Stimulated activated CD4-positive, alpha-beta T cell treated with anti-CD3 and anti-CD28 coated beads, Interleukin-1b, Interleukin-23, amount 100 ng/mL, for 1 hour (primary cell): Measurements from ENCODE around the gene INAFM2.

ENCODE experiments used
- DNase-seq, 2 donors: peaks; one replicate each; pipeline ENCODE4 v3.0.0-alpha.2; 2020; ENCODE audit warnings: low read depth in 2 of 2

INAFM2 gene

DNA sequence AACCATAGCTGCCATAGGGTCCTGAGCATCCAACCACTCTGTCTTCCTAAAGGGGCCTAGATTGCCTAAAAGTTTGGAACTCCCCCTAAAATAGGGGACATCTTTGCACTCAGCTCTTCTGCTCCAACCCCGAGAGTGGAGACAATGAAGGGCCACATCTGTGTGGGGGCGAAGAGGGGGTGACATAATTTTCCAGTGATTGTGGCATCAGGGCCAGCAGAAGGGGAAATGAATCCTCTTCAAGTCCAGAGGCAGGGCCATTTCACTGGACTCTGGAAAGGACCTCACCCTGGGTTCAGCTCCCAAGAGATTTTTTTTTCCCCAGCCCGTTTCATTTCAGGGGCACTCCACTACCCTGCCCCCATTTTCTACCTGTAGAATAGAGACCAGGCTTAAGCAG is 36.0 kb upstream of the INAFM2 start:
- no peak for DNase-seq

DNA sequence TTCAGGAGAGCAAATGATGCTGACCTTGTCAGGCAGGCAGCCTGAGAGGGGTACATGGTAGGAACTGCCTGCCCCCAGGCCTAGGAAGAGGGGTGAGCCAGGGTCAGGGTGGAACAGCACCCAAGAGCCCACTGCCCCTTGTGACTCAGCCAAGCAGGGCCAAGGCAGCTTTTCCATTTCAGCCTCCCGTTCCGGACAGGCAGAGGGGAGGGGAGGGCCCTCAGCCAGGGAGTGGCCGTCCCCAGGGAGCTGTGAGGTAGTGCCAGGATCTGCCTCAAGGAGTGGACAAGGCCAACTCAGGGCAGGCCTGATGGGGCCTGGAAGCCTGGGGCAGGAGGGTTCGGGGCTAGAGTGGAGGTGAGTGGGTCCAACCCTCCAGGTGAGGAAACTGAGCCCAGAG is 35.5 kb upstream of the INAFM2 start:
- no peak for DNase-seq

DNA sequence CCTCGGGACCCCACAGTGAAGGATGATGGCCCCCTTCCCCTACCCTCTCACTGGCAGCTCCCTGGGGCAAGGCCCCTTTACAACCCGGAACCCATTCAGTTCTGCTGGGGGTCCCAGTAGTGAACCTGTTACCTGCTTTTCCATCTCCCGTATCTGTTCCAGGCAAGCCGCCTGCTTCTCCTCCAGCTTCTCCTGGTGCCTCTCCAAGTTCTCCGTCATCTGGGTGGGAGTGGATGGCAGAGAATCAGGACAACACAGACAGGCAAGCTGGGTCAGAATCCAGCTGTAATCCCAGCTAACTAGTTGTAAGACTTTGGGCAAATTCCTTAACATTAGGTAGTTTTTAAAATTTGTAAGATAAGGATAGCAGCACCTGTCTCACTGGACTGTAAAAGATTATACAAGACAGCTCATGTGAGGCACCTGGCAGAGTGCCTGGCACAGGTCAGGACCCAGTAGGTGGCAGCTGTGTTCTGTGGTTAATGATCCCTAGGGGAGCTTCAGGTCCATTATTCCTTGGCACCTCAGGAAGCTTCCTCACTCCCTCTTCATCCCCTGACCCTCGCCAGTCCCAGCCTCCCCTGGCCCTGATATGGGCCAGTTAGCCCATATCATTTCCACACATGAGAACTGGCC is 34.2 kb upstream of the INAFM2 start:
- DNase-seq = no peak

DNA sequence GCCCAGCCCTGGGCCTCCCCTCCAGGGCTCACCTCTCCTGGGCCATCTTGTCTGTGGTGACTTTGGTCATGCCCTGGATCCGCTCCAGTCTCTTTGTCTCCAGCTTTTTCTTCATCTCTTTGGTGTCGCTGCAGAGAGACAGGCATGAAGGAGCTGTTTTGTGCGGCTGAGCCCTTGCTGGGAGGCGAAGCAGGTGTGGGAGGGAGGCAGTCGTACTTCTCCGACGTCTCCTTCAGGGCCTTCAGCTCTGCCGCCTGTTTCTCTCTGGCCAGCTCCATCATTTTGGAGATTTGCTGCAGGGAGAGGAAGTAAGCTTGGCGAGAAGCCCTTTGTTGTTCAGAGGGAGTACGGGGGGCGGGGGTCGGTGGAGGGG is 33.0 kb upstream of the INAFM2 start:
- no peak for DNase-seq

GRCh38 chr15:40290918-40291574 is 32.4 kb upstream of the INAFM2 start:
- DNase-seq = no peak

GRCh38 chr15:40292246-40292645 is 31.2 kb upstream of the INAFM2 start:
- DNase-seq = no peak

DNA sequence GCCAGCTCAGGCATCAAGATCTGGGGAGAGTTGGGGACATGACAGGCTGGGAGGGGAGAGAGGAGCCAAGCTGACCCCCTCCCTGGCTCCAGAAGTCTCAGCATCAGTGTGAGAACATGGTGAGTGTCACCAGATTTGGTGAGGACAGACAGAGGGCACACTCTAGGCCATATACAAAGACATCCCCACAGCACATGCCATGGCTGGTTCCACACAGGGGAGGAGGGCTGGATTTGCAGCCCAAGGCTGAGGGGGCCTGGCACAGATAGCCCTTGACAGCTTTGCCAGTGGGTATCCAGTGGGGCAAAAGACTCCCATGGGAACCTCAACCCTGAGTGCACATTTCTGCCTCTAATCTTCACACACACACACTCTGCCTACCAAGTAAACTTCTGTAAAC is 30.5 kb upstream of the INAFM2 start:
- DNase-seq = no peak

DNA sequence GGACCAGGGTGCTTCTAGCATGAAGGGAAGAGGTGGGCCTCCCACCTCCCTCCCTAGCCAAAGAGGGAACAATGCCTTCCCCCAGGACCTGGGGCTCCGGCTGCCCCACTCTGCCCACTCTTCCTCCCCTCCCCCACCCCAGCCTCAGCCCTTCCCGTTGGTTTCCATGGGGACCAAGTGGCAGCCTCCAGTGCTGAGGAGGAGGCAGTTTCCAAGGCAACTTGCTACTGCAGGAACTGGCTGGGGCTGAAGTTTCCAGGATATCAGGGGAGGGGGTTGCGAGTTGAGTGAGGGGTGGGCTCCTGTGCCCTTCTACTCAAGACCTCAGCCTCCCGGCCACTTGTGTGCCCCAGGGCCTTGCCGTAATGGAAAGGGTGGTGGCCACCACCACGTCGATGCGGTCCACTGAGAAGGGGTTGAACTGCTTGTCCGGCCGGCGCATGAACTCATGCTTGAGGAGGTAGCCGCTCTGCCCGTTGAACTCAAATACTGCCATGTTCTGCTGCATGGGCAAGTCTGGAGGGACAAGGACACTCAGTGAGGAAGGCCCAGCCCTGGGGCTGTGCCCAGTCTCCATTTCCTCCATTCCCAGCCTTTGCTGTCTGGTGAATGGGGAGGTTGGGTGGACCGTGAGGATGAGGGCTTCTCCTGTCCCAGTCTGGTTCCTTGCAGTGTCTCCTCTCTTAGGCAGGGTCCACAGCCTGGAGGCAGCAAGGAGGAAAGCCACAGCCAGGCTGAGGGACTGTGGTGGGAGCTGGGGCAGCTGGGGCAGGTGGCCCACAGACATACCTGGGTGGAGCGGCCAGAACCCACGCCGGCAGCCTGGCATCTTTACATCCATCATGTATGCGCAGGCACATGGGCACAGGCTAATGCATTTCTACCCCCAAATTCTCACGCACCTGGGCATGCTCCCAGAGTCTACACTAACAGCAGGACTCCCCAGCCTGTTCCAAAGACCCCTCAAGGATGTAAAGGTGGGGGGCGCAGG is 29.3 kb upstream of the INAFM2 start:
- DNase-seq = no peak

DNA sequence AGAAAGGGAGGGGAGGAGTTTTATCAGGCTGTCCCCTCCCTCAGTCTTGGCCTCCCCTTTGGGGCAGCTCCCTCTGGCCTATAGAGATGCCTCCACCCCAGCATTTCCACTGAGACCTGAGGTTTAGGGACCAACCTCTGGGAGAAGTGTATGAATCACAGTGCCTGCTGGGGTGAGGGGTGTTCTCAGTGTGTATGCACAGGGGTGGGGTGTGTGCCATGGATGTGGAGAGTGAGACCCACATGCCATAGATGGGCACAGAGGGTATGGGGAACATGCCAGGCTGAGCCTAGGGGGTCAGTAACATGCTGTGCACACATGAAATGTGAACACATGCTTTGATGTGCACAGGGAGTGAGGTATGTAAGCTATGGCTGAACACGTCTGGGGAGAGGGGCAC is 28.2 kb upstream of the INAFM2 start:
- DNase-seq = no peak

- no peak for DNase-seq
Measured at GRCh38 chr15:40295877-40296560, 27.5 kb upstream of the INAFM2 start.

DNA sequence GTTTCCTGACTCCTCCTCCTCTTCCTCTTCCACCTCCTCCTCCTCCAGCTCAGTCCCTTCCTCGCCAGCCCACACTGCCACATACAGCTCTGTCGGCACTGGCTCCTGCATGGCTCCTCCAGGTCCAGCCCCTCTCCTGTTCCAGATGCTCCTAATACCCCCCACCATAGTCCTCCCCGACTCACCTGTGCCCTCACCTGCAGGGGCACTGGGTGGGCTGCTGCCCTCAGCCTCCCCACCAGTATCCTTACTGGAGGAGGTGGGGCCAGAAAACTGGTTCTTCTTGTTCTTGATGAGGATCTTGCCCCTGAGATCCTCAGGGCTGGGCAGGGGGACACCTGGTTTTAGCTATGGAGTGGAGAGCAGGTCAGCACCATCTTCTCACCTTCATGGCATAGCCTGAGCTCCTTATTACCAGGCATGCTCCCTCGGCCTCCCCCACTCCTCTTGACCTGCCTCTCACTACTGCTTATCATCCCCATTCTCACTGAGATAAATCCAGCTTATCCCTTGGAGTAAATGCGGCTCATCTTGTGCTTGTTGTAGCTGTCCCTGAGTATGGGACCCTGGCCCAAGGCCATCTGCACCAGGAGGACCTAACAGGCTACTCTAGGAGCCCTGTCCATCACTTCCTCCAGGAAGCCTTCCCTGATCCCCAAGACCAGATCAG is 26.8 kb upstream of the INAFM2 start:
- no peak for DNase-seq

- DNase-seq = no peak
Measured at GRCh38 chr15:40297356-40297755, 26.1 kb upstream of the INAFM2 start.

- no peak for DNase-seq
Measured at GRCh38 chr15:40298216-40298935, 25.1 kb upstream of the INAFM2 start.

DNA sequence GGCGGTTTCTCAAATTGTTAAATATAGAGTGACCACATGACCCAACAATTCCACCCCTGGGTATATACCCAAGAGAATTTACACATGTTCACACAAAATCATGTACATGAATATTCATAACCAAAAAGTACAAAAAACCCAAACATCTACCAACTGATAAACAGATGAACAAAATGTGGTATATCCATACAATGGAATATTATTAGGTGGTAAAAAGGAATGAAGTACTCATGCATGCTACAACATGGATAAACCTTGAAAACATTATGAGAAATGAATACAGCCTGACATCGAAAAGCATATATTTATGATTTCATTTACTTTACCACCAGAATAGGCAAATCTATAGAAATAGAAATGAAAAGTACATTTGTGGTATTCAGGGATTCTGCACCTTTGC is 23.1 kb upstream of the INAFM2 start:
- DNase-seq = no peak

- DNase-seq = no peak
Measured at GRCh38 chr15:40300771-40301170, 22.7 kb upstream of the INAFM2 start.

DNA sequence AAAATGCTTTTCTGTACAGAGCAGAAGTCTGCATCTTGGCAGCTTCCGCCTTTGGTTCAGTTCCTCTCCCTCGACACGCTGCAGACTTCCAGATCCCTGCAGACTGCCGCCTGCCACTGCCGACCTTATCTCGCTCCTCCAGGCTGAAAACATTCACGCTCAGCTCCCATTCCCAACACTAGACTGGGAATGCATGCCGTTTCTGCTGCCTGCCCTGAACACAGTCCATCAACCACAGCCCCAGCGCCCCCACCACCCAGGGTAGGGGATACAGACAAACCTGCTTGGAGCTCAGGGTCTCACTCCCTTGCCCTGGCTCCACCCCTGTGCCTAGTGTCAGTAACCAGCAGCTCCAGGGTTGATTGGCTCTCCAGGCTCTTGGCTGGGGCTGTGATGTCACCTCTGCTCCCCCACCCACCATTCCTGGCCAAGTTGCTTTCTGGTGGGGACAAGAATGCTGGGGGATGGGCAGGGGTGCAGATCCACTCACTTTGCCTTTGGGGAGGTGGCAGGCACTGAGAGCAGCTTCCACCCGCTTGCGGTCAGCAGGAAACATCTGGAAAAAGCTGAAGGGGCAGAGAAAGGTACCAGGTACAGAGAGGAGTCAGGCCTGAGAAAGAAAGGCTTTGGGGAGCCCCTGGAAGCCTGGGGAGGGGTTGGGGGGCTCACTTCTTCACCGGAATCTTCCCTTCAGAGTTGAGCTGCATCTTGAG is 21.9 kb upstream of the INAFM2 start:
- no peak for DNase-seq

DNA sequence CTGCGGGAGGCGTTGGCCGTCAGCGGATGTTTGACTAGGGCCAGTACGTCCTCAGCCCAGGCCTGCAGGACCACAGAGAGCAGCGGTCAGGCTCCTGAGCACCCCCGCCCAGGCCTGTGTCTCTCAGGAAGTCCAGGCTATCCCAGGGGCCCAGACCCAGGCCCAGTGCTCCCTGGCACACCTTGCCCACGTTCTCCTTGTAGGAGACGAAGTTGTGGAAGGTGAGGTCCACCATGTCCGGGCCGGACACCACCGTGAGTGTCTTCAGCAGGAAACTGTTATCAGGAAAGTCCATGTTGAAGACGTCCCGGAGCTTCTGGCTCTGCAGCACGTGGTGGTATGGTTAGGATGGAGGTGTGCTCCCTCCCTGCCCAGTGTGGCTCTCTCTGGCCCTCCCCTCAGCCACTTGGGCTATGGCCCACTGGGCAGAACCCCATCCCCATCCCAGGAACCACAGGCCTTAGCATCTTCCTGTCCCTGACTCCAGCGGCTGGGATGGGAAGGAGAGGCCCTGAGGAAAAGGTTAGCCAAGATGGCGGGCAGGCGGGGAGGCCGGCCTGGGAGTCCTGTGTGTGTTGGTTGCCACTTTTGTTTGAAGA is 21.1 kb upstream of the INAFM2 start:
- DNase-seq = no peak

- no peak for DNase-seq
Measured at GRCh38 chr15:40302981-40303380, 20.5 kb upstream of the INAFM2 start.

- no peak for DNase-seq
Measured at GRCh38 chr15:40303576-40303975, 19.9 kb upstream of the INAFM2 start.

DNA sequence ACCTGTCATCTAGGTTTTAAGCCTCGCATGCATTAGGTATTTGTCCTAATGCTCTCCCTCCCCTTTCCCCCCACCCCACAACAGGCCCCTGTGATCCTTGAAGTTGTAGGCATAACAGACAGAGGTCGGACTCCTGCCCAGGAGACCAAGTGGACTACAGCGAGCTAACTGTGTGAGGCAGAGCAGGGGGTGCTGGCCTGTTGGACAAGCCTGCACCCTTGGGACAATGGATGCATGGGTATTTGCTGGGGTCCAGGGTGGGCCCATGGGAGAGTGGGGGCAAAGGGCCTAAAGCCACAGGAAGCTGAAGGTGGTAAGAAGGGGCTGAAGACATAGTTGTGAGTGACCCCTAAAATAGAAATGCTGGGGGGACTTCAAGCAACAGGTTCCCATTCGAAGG is 18.2 kb upstream of the INAFM2 start:
- DNase-seq = no peak
